GM12878 (cell line): ENCODE measurements around the gene PTPRN2. TPM values are rescaled to one million over a fixed set of nuclear protein-coding genes. Genes with fewer than 3 reads are reported as not detected.

Experiments used
- HCFC1 ChIP-seq: fragments of 150-350 bp; IDR thresholded peaks from 2 replicates; pipeline ENCODE4 v1.6.1; 2014; ENCODE audit warnings: low read length
- polyA plus RNA-seq, 11 experiments: library from polyadenylated mRNA; depleted of rRNA in 4 of 11; unstranded in 6 of 11; stranded (reverse) in 5 of 11; fragments of >200 nt; fragmentation: Nextera tagmentation in 4 of 11; fragmentation: Illumina TruSeq in 1 of 11; extraction: Ambion mirVana in 4 of 11; extraction: Trizol in 1 of 11; gene quantifications; 1 replicate in 1 of 11; 2 replicates in 10 of 11; pipeline versions ENCODE4 v1.2.1 to v1.2.3, GENCODE V29; 2011 to 2016; ENCODE audit warnings: inconsistent platforms in 2 of 11, missing spikeins in 2 of 11, low read depth in 1 of 11
- total RNA-seq, 4 experiments: library from RNA; depleted of rRNA in 3 of 4; stranded (reverse); fragments of >200 nt in 3 of 4; fragmentation: Illumina TruSeq in 1 of 4; extraction: Trizol in 1 of 4; gene quantifications; 2 replicates each; pipeline versions ENCODE4 v1.2.1 to v1.2.3, GENCODE V29; 2013 to 2021
- TF ChIP-seq, protein P1 (sequence below): IDR thresholded peaks from 2 replicates; pipeline ENCODE4 v1.6.1; 2012; ENCODE audit warnings: improper control_type of control experiment, low read depth, low read length; ENCODE audit not compliant: insufficient replicate concordance
- TF ChIP-seq, protein P2 (sequence below): IDR thresholded peaks from 2 replicates; pipeline ENCODE4 v1.6.1; 2012; ENCODE audit warnings: low read depth, low read length, improper control_type of control experiment

Gene PTPRN2
- total and polyA plus RNA-seq, 10 of the 15 experiments (the other 5 are each of a cell fraction or from before 2014, with no cell fraction given): 5.4 TPM; not detected in 9

DNA sequence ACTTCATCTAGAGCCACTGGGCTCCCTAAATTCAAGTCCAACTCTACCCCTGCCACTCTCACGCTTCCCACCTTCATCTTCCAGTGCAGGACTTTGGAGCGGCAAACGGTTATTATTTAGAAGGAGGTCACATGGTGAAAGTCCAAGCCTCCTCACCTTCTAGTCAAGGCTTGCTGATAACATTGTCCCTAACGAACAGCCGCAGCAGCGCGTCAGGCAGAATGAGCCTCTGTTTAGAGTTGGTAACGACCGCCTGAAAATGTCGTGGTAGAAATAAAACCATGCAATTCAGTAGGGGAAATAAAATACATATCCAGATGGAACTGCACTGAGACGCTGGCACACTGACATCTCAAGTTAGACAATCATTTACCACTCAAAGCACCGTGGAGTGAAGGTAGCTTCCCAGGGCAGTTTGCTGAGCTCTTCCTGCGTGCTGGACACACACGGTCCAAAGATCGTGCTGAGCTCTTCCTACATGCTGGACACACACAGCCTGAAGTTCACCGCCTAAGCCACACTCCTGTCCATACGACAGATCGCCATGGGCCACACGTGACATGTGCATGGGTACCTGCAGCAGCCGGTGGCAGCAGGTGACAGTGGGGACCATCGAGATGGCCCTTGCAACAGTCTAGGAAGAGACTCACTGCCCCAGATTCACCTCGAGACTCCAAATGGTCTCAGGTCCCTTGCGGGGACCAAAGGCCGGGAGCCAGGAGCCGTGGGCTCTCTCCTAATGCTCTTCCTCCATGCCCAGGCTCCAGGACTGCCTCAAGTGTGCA is 323.5 kb downstream of the PTPRN2 start (continued):
- TF ChIP-seq, protein P1, sequence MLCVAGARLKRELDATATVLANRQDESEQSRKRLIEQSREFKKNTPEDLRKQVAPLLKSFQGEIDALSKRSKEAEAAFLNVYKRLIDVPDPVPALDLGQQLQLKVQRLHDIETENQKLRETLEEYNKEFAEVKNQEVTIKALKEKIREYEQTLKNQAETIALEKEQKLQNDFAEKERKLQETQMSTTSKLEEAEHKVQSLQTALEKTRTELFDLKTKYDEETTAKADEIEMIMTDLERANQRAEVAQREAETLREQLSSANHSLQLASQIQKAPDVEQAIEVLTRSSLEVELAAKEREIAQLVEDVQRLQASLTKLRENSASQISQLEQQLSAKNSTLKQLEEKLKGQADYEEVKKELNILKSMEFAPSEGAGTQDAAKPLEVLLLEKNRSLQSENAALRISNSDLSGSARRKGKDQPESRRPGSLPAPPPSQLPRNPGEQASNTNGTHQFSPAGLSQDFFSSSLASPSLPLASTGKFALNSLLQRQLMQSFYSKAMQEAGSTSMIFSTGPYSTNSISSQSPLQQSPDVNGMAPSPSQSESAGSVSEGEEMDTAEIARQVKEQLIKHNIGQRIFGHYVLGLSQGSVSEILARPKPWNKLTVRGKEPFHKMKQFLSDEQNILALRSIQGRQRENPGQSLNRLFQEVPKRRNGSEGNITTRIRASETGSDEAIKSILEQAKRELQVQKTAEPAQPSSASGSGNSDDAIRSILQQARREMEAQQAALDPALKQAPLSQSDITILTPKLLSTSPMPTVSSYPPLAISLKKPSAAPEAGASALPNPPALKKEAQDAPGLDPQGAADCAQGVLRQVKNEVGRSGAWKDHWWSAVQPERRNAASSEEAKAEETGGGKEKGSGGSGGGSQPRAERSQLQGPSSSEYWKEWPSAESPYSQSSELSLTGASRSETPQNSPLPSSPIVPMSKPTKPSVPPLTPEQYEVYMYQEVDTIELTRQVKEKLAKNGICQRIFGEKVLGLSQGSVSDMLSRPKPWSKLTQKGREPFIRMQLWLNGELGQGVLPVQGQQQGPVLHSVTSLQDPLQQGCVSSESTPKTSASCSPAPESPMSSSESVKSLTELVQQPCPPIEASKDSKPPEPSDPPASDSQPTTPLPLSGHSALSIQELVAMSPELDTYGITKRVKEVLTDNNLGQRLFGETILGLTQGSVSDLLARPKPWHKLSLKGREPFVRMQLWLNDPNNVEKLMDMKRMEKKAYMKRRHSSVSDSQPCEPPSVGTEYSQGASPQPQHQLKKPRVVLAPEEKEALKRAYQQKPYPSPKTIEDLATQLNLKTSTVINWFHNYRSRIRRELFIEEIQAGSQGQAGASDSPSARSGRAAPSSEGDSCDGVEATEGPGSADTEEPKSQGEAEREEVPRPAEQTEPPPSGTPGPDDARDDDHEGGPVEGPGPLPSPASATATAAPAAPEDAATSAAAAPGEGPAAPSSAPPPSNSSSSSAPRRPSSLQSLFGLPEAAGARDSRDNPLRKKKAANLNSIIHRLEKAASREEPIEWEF: no peak
- TF ChIP-seq HCFC1: no peak
- TF ChIP-seq, protein P2, sequence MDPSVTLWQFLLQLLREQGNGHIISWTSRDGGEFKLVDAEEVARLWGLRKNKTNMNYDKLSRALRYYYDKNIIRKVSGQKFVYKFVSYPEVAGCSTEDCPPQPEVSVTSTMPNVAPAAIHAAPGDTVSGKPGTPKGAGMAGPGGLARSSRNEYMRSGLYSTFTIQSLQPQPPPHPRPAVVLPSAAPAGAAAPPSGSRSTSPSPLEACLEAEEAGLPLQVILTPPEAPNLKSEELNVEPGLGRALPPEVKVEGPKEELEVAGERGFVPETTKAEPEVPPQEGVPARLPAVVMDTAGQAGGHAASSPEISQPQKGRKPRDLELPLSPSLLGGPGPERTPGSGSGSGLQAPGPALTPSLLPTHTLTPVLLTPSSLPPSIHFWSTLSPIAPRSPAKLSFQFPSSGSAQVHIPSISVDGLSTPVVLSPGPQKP: no peak
- TF ChIP-seq, all 136 proteins: peak for 0
